ENCODE results near the gene SCGB1D1.
"Not testable (repeated sequence)": the region's sequence is repeated elsewhere in the genome, so short reads cannot be mapped to it uniquely, and the experiment has no call there.

SCGB1D1 gene

DNA sequence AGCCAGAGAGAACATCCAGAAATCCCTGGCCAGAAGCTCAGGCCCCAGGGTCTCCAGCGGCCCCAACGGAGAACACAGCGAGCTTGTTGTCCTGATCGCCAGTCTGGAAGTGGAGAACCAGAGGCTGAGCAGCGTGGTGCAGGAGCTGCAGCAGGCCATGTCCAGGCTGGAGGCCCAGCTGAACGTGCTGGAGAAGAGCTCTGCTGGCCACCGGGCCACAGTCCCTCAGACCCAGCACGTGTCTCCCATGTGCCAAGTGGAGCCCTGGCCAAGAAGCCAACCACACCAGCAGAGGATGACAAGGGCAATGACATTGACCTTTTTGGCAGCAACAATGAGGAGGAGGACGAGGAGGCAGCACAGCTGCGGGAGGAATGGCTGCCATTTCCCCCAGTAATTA is 20.6 kb upstream of the SCGB1D1 start:
- no peak for DNase-seq

DNA sequence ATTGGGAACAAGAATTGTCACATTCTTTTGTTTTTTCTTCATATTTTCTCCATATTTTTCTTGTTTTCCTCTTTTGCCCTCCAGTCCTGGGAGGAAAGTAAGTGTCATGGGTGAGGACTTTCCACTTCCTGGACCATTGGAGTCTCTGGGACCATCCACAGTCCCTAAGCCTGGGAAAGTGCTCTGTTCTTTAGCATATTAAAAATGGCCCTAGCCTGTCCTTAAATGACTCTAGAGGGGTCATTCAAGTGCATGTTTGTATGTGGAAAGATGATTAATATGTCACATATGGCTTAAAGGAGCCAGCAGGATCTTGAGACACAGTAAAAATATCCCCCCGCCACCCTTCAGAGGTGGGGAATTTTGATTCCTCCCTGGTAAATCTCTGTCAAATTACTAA is 20.1 kb upstream of the SCGB1D1 start:
- DNase-seq = no peak

DNA sequence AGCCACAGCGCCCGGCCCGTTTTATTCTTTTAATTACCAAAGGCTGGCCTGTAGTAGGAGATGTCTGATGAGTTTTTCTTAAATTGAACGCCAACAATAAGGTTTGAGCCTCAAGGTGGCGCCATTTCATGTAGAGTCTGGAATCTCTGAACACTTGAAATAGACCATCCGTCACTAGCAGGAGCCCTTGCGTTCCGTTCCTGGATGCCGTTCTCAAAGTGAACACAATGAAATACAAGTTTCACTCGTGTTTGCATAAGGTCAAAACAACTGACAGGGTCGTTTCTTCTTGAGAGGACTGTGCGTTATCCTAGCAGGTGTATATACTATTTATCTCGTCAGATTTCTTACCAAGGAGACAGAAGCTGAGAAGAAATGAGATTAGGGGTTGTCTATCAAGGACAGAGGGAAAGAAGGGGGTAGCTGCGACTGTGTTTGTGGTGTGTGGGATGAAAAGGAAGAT is 18.7 kb upstream of the SCGB1D1 start:
- peak in 4 of 5 donors; percentile 45 to 69 (median 60) for DNase-seq

GRCh38 chr11:62172294-62172693 is 17.7 kb upstream of the SCGB1D1 start:
- no peak for DNase-seq

- no peak for DNase-seq
These were observed 13.2 kb upstream of the SCGB1D1 start for GRCh38 chr11:62176766-62177165.

DNA sequence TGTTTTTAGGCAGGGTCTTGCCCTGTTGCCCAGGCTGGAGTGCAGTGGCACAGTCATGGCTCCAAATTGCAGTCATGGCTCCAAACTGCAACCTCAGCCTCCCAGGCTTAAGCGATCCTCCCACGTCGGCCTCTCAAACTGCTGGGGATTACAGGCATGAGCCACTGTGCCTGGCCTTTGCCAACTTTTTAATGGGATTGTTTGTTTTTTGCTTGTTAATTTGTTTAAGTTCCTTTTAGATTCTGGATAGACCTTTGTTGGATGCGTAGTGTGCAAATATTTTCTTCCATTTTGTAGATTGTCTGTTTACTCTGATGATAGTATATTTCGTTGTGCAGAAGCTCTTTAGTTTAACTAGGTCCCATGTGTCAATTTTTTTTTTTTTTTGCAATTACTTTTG is 10.0 kb upstream of the SCGB1D1 start:
- no peak for DNase-seq

GRCh38 chr11:62181097-62181496 is 8.9 kb upstream of the SCGB1D1 start:
- DNase-seq = no peak

DNA sequence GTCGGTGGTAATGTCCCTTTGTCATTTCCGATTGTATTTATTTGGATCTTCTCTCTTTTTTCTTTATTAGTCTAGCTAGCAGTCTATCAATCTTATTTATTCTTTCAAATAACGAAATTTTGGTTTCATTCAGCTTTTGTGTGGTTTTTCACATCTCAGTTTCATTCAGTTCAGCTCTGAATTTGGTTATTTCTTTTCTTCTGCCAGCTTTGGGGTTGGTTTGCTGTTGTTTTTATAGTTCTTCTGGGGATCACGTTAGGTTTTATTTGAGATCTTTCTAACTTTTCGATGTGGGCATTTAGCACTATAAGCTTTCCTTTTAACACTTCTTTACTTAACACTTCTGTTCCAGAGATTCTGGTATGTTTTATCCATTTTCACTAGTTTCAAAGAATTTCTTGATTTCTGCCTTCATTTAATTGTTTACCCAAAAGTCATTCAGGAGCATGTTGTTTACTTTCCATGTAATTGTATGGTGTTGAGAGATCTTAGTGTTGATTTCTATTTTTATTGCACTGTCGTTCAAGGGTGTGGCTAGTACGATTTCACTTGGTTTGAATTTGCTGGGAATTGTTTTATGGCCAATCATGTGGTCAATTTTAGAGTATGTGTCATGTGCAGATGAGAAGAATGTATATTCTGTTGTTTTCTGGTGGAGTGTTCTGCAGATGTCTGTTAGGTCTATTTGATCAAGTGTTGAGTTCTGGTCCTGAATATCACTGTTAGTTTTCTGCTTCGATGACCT is 7.7 kb upstream of the SCGB1D1 start:
- DNase-seq = no peak

DNA sequence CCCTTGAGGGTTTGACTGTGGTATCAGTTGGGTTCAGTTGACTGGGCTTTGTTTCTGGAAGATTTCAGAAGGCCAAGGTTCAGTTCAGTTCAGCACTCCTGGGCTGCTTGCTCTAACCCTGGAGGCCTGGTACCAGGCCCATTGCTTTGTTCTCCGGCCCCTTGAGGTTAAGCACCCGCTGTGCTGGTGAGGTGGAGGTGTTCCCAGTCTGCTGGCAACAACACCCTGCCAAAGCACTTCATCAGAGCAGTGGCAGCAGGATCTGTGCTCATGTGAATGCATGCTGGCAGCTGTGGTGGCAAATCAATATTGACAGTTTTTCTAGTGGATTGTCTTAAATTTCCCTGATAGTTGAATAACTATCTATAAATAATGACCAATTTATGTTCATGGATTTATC is 3.8 kb upstream of the SCGB1D1 start:
- no peak for DNase-seq

DNA sequence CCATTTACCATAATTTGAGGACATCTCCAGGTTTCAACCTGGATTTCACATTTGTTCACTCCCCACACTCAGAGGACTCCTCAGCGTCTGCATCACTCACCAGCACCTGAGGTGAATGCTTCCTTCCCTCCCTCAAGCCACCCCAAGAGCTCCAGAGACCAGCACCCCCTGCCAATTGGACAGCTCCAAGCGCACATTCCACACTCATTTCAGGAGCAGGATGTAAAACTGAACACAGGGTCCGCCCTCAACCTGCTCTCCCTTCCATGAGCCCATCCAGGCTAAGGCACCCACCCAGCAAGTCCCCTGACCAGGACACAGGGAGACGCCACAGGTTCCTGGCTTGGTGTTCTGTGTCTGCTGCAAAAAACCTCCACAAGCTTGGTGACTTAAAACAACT is 3.9 kb downstream of the SCGB1D1 start:
- no peak for DNase-seq

GRCh38 chr11:62195010-62195409 is 5.0 kb downstream of the SCGB1D1 start:
- not testable (repeated sequence) for DNase-seq

- DNase-seq = no peak
These were observed 5.9 kb downstream of the SCGB1D1 start for GRCh38 chr11:62195945-62196344.

GRCh38 chr11:62197400-62197799 is 7.4 kb downstream of the SCGB1D1 start:
- DNase-seq = not testable (repeated sequence)

DNA sequence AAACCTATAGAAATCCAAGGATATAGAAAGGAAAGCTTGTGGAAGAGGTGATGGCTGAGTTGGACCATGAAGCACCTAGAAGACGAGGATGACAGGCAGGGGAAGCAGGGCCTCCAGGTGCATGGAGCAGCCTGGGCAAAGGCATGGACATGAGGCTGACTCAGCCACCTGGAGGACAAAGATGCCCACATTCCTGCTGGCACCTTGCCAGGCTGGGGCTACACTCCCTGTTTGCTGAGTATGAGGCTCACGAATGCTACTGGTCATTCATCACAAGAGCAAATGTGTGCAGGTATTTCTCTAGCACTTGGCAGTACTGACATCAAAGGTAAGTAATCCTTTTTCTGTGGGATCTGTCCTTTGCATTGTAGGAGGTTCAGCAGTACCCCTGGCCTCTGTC is 11.4 kb downstream of the SCGB1D1 start:
- no peak for DNase-seq

GRCh38 chr11:62202910-62203309 is 12.9 kb downstream of the SCGB1D1 start:
- DNase-seq = no peak

DNA sequence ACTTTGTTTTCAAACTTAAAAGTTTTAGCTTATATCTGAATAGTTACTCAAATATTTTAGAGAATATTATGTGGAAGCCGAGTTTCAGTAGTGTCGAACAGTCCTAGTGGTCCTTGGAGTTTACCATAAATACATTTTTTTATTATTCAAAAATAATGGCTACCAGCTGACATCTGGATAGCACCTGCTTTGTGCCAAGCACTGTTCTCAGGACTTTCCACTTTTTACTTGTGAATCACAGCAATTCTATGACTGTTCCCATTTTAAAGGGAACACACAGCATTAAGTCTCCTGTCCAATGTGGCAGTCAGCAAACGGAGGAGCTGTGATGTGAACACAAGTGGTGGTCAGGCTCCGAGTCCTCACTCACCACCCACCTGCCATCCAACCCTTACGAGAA is 14.4 kb downstream of the SCGB1D1 start:
- no peak for DNase-seq

GRCh38 chr11:62205441-62205840 is 15.4 kb downstream of the SCGB1D1 start:
- DNase-seq = no peak

DNA sequence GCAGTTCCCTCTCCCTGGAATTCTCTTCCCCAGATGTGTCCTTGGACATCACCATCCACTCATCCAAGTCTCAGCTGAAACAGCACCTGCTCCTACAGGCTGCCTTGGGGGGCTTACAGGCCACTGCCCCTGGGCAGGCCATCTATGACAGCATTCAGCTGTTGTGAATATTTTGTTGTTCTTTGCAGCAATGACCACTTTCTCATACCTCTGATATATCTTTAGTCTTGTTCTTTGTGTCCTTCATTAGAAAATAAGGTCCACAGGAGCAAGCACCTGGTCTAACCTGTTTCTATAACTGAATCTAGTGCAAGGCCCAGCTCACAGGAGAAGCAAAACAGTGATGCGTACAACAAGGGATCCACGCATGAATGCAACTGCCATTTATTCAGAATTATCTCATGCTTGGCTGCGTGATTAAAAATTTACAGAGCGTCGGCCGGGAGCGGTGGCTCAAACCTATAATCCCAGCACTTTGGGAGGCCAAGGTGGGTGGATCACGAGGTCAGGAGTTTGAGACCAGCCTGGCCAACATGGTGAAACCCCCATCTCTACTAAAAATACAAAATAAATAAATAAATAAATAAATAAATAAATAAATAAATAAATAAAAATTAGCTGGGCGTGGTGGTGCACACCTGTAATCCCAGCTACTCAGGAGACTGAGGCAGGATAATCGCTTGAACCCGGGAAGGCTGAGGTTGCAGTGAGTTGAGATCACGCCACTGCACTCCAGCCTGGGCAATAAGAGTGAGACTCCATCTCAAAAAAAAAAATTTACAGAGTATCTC is 16.5 kb downstream of the SCGB1D1 start:
- not testable (repeated sequence) for DNase-seq

- DNase-seq = no peak
These were observed 18.7 kb downstream of the SCGB1D1 start for GRCh38 chr11:62208785-62209144.

DNA sequence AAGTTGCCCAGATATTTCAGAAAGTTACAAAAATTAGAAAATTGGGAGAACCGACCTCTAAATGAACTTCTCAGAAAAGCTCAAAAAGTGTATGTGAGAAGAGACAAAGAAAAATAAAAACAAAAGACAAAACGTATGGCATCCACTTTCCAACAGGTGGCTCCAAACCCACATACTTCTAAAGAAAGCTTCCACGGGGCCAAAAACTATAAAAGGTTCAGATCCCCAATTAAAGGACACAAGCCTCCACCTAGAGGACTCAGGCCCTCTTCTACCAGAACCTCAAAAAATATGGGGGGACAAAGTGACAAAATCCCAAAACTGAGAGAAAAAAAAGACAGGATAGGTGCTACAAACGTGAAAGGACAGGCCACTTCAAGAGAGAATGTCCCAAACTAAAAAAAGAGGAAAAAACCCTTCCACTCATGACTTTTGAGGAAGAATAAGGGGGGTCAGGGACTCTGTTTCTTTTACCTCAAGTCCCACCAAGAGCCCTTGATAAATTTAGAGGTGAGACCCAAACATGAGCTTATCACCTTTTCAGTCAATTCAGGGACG is 27.3 kb downstream of the SCGB1D1 start:
- DNase-seq = no peak

GRCh38 chr11:62221498-62221897 is 31.5 kb downstream of the SCGB1D1 start:
- DNase-seq = no peak

GRCh38 chr11:62223095-62223494 is 33.1 kb downstream of the SCGB1D1 start:
- no peak for DNase-seq

DNA sequence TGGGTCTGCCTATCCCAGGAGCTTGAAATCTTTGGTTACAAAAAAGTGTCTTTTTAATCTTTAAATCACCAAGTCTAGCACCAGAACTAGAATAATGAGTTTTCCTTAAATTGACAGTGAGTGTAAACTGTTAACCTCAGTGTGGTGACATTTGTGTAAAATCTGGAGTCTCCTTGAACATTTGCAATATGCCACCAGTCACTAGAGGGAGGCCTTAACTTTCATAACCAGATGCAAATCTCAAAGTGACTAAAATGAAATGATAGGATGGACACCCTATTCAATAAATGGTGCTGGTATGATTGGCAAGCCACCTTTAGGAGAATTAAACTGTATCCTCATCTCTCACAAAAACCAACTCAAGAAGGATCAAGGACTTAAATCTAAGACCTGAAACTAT is 43.7 kb downstream of the SCGB1D1 start:
- no peak for DNase-seq

DNA sequence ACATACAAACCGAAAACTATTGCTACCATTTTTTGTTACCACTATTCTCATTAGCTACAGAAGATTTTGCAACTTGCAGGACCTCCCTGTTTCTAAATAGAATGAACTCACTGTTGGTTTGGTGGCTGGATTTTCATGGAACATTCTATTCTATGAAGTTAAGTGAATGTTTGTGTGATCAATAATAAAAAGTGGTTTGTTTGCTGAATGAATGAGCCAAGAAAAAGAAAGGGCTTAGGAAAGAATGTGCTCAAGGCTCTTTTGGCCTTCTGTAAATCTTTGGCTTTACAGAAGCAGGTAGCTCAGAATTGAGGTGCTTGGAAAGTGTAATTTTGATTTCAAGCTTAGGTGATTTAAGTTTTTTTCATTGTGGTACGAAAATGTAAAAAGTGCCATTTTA is 46.2 kb downstream of the SCGB1D1 start:
- no peak for DNase-seq

Data from T-helper 1 cell (primary cell).